GM21367 (cell line): Measurements from ENCODE around the gene STAT4.

Experiments
- ATAC-seq: cut with Tn5 transposase; IDR thresholded peaks from one replicate; pipeline ENCODE4 v1.9.1; 2021; ENCODE audit not compliant: unreplicated experiment

The STAT4 gene

GRCh38 chr2:191149391-191149790, 1.4 kb downstream of the STAT4 start:
- no peak for ATAC-seq

GRCh38 chr2:191148791-191149190, 2.0 kb downstream of the STAT4 start:
- no peak for ATAC-seq

GRCh38 chr2:191148281-191148680, 2.5 kb downstream of the STAT4 start:
- ATAC-seq = no peak

- ATAC-seq = no peak
Measured at GRCh38 chr2:191145769-191146471, 4.9 kb downstream of the STAT4 start.

GRCh38 chr2:191144217-191144616, 6.6 kb downstream of the STAT4 start:
- no peak for ATAC-seq

GRCh38 chr2:191143791-191144190, 7.0 kb downstream of the STAT4 start:
- ATAC-seq = no peak

GRCh38 chr2:191128911-191129304, 21.9 kb downstream of the STAT4 start:
- no peak for ATAC-seq

DNA sequence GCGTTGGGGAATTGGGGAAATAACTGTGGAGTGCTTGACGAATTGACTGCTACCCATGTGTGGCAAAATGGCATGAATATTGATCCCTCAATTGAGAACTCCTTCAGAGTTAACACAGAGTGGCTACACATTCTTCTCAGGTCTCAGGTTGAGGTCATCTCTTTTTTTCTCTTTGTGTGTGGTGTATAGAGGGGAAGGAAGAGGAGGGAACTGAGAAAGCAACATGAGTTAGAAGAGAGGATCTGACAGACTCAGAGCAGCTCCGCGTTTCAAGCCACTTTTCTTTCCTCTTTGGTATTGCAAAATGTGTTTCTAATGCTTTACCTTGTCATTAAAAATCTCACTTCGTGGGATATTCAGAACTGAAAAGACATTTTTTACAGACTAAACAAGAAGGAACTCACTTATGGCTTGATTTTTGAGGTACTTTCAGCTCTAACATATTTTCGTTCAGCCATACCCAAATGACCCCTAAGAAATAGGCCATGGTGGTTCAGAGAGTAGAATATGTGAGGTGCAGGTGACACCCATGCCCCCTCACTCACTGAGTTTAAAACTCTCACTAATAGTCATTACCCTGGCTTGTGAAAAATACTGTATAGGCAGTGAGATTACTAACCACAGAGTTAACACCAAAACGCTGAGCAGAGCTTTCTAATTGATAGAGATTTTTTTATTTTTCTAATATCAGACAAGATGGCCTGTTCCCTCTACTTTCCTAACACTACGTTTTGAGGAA, 22.5 kb downstream of the STAT4 start:
- ATAC-seq = no peak

DNA sequence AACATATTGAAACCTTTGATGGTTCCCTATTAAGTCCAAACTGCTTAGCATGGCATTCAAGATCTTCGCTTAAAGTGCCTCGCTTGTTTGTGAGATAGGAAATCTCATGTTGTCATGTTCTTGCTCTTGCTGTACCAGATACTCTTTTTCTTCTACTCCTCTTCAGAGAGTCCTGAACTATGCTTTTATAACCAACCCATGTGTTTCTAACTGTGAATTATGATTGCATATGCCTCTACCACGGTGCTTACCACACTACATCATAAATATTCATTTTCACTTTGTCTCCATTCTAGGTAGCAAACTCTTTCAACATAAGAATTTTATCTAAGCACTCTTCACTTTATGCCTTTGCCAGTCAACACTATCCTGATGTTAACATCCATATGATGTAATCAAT, 23.6 kb downstream of the STAT4 start:
- no peak for ATAC-seq

GRCh38 chr2:191126386-191127085, 24.3 kb downstream of the STAT4 start:
- no peak for ATAC-seq

DNA sequence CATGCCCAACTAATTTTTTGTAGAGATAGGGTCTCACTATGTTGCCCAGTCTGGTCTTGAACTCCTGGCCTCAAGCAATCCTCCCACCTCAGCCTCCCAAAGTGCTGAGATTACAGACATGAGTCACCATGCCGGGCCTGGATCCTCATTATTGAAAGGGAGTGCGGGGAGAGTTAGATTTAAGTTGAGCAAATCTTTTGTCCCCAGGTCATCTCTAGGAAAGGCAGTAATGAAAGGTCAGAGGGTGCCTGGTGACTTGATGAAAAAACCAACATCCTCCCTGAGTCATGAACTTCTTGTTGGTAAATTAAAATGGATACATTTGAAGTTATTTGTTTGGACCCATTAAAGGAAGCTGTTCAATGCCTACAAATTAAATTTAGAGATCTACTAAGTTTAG, 25.1 kb downstream of the STAT4 start:
- no peak for ATAC-seq

DNA sequence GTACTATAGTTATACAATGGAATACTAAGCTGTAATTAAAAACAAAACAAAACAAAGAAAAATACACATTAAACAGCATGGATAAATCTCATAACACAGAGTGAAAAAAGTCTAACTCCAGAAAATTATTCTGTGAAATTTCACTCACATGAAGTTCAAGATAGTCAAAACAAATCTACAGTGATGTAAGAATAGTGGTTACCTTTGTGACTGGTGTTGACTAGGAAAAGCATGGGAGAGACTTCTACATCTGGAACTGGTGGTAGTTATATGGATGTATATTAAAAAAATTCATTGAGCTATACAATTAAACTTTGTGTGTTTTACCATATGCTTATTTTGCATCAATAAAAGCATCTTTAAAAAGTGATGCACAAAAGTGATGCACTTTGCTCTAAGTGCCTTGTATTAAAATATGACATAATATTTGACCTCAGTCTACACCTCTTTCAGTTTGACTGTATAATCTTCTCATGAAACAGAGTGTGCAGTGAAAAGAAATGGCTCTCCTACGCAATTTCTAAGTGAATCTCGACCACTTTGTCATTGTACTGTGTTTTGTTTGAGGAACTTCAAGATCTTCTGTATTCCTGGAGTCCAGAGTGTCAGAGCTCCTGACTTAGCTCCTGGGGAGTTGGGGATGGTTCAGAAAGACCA, 28.0 kb downstream of the STAT4 start:
- peak; percentile 42 for ATAC-seq

DNA sequence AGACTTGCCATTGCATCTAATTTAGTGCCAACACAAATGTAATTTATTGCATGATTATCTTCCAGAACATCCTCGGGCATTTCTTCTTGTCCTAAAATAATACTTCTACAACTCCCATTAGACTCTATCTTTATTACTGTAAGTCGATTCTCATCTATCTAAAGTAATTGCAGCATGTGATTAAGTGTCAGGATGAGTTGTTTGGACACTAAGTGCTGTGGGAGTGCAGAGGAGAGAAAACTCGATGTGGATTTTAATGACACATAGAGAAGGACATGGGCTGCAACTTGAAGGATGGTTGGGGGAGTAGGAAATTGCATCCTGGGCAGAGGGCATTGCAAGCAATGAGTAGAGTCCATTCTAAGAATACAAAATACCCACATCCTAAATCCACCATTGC, 33.5 kb downstream of the STAT4 start:
- no peak for ATAC-seq

DNA sequence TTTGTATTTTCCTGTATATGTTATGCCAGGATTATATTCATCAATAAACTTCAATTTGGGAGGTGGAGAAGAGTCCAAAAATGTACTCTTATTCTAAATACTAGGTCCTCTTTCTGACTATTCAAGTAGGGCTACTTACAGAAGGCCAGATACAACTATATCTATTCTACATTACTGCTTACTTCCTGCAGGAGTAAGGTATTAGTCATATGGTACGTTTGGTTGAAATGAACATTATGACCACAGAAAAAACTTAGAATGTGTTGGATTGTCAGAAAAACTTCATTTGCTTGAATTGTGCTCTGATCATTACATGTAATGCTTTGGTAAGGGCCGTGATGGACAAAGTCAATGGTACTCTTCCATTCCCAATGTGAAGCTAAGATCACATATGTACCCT, 35.0 kb downstream of the STAT4 start:
- ATAC-seq = peak; percentile 36

DNA sequence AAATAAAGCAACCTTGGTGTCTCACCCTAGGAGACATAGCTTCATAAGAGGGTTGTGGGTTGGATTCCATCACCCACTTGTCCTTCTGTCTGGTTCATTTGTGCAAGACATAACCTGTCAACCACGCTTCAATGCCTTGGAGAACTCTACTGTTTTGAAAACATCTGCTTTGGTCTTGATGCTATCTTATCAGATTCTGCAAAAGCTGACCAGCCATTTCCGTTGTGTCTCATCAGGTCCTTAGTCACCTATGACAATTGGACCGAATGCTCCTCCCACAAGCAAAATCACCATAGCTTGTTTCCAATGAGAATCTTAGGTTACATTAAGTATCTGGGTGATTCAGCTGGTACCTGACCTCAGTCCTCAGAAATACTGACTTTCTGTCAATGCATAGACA, 35.4 kb downstream of the STAT4 start:
- peak; percentile 60 for ATAC-seq

GRCh38 chr2:191114403-191114886, 36.3 kb downstream of the STAT4 start:
- peak; percentile 61 for ATAC-seq

DNA sequence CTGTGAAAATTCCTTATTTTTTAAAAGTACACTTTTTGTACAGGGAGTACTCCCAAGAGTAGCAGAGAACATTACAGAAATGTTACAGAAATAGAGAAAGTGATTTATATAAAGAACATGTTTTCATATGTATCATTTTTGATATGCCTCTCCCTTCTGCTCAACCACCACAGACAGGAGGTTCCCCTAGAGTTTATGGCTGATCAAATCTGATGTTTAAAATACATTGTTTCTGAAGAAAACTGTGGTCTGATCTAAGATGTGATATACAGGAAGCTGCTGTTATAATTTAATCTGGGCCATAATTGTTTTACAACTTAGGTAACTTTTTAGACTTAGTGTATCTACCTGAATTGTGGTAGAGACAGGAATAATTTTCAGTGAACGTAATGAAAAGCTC, 37.0 kb downstream of the STAT4 start:
- ATAC-seq = no peak

GRCh38 chr2:191112448-191112901, 38.3 kb downstream of the STAT4 start:
- ATAC-seq = no peak

DNA sequence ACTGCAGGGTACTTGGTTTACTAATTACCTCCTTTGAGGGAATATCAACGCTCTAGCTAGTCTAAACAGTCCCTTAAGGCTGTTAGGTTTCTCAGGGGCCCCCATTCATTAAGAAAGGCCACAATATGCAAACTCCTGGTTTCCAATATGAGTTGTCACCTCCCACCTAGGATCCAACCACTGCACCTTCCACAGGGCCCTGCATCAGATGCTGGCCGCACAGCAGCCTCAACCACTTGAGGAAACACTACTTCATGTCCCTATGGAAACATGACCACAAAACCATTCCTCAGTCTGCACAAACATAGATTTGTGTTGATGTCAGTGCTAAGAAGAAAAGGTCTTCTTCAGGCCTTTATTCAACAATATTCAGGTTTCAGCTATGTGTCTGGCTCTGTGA, 40.9 kb downstream of the STAT4 start:
- ATAC-seq = no peak

DNA sequence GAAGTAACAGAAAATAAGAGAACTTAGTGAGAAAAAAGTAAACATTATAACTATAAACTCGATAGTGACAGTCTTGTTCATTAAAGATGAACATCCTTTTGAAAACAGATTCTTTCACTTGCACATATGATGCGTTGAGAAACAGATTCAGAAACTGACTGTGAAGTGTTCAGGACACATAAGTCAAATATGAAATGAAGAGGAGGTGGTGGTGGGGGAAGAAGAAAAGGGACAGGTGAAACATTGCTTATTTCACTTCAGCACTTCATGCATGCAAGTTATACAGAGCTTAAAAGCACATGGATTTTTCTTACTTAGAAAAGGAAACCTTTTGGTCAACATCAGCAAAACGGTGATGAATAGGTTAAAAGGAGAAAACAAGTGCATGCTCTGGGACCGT, 42.5 kb downstream of the STAT4 start:
- ATAC-seq = no peak

DNA sequence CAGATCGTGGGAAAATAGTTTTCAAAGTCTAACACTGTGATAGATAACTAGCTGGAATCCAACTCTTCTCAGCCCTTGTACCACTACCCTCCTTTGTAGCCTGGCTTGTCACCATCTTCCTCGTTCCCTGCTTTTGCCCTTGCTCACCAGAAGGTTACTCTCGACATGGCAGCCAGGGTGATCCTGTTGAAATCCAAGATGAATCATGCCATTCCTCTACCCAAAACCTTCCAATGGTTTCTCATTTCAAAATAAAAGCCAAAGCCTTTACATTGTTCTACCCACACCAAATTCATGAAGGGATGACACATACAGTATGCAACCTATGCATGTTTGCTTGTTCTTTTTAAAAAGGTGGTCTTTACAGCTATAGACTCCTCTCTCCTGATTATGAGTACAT, 45.7 kb downstream of the STAT4 start:
- ATAC-seq = no peak
